Neural cell (in vitro differentiated cells): ENCODE results near the gene HIVEP1. TPM values are rescaled to one million over a fixed set of nuclear protein-coding genes. Genes with fewer than 3 reads are reported as not detected.

Source experiments
- H2AFZ ChIP-seq: fragments of 200-600, 300-800 bp; sonication (generic), shearing (Covaris generic); 2 replicates; pipeline ENCODE4 v1.6.0; 2014; ENCODE audit warnings: low read depth, mild to moderate bottlenecking, antibody characterized with exemption, low read length, moderate library complexity
- H3F3A ChIP-seq: fragments of 200-600 bp; shearing (Covaris generic); 2 replicates; pipeline ENCODE4 v1.6.1; 2016; ENCODE audit warnings: mild to moderate bottlenecking, moderate library complexity, mixed read lengths, antibody characterized with exemption, low read length; ENCODE audit not compliant: insufficient read depth, poor library complexity, severe bottlenecking
- H3K27ac ChIP-seq: fragments of 200-600, 300-800 bp; sonication (generic), shearing (Covaris generic); 2 replicates; pipeline ENCODE4 v1.5.1; 2014; ENCODE audit warnings: mild to moderate bottlenecking, low read length, moderate library complexity
- H3K27me3 ChIP-seq: fragments of 300-800, 200-600 bp; sonication (generic), shearing (Covaris generic); 2 replicates; pipeline ENCODE4 v1.6.0; 2014; ENCODE audit warnings: mild to moderate bottlenecking, low read depth, low read length, moderate library complexity; ENCODE audit not compliant: insufficient read depth
- H3K36me3 ChIP-seq: fragments of 300-800, 200-600 bp; sonication (generic), shearing (Covaris generic); 2 replicates; pipeline ENCODE4 v1.5.1; 2014; ENCODE audit warnings: mild to moderate bottlenecking, antibody characterized with exemption, low read length, moderate library complexity; ENCODE audit not compliant: insufficient read depth
- H3K4me2 ChIP-seq: fragments of 300-800, 200-600 bp; sonication (generic), shearing (Covaris generic); 2 replicates; pipeline ENCODE4 v1.6.0; 2014; ENCODE audit warnings: mild to moderate bottlenecking, low read length
- H3K4me3 ChIP-seq: fragments of 300-800, 200-600 bp; sonication (generic), shearing (Covaris generic); 2 replicates; pipeline ENCODE4 v1.5.1; 2014; ENCODE audit warnings: mild to moderate bottlenecking, low read length, moderate library complexity
- H3K79me2 ChIP-seq: fragments of 200-600 bp; shearing (Covaris generic); replicated peaks from 2 replicates; pipeline ENCODE4 v1.6.0; 2014; ENCODE audit warnings: mild to moderate bottlenecking, low read length, moderate library complexity; ENCODE audit not compliant: insufficient read depth
- H3K9ac ChIP-seq: fragments of 300-800, 200-600 bp; sonication (generic), shearing (Covaris generic); 2 replicates; pipeline ENCODE4 v1.6.1; 2016; ENCODE audit warnings: mild to moderate bottlenecking, low read length, mixed read lengths
- H3K9me2 ChIP-seq: fragments of 200-600 bp; shearing (Covaris generic); 2 replicates; pipeline ENCODE4 v1.6.1; 2016; ENCODE audit warnings: mild to moderate bottlenecking, low read length, mixed read lengths; ENCODE audit not compliant: insufficient read depth
- H3K9me3 ChIP-seq: fragments of 200-600, 300-800 bp; sonication (generic), shearing (Covaris generic); 2 replicates; pipeline ENCODE4 v1.6.1; 2016; ENCODE audit warnings: mild to moderate bottlenecking, mixed run types, low read length, moderate library complexity, mixed read lengths
- H4K20me1 ChIP-seq: fragments of 200-600 bp; shearing (Covaris generic); 2 replicates; pipeline ENCODE4 v1.6.1; 2016; ENCODE audit warnings: mild to moderate bottlenecking, mixed run types; ENCODE audit not compliant: insufficient read depth
- EP300 ChIP-seq: fragments of 450-650 bp; conservative IDR thresholded peaks from 2 replicates; pipeline ENCODE4 v1.6.1; 2014; ENCODE audit warnings: antibody characterized with exemption, mild to moderate bottlenecking, moderate library complexity; ENCODE audit not compliant: poor library complexity, severe bottlenecking
- EZH2 ChIP-seq: fragments of 200-600, 300-800 bp; shearing (Covaris generic), sonication (generic); IDR thresholded peaks from 2 replicates; pipeline ENCODE4 v1.6.1; 2014; ENCODE audit warnings: antibody characterized with exemption, low read length, borderline replicate concordance, mild to moderate bottlenecking; ENCODE audit not compliant: insufficient read depth, poor library complexity, severe bottlenecking
- MXI1 ChIP-seq: fragments of 450-650 bp; conservative IDR thresholded peaks from 2 replicates; pipeline ENCODE4 v1.6.1; 2014; ENCODE audit warnings: antibody characterized with exemption, mild to moderate bottlenecking; ENCODE audit not compliant: poor library complexity, severe bottlenecking
- POLR2AphosphoS5 ChIP-seq: IDR thresholded peaks from 2 replicates; pipeline ENCODE4 v1.6.1; 2012
- RAD21 ChIP-seq: fragments of 450-650 bp; conservative IDR thresholded peaks from 2 replicates; pipeline ENCODE4 v1.6.1; 2014; ENCODE audit warnings: antibody characterized with exemption, mild to moderate bottlenecking, moderate library complexity
- SMC3 ChIP-seq: fragments of 450-650 bp; conservative IDR thresholded peaks from 2 replicates; pipeline ENCODE4 v1.6.1; 2014; ENCODE audit warnings: antibody characterized with exemption, mild to moderate bottlenecking, moderate library complexity; ENCODE audit not compliant: poor library complexity
- TAF1 ChIP-seq: IDR thresholded peaks from 2 replicates; pipeline ENCODE4 v1.6.1; 2012; ENCODE audit warnings: low read depth
- polyA plus RNA-seq: library from polyadenylated mRNA; depleted of rRNA; stranded (reverse); fragments of >200 nt; gene quantifications from 2 replicates; pipeline ENCODE4 v1.2.3, GENCODE V29; 2014
- TF ChIP-seq, protein P1 (sequence below): IDR thresholded peaks from 2 replicates; pipeline ENCODE4 v1.6.1; 2012; ENCODE audit warnings: borderline replicate concordance
- TF ChIP-seq, protein P2 (sequence below): fragments of 450-650 bp; IDR thresholded peaks from 2 replicates; pipeline ENCODE4 v1.5.1; 2014; ENCODE audit warnings: antibody characterized with exemption, mild to moderate bottlenecking, moderate library complexity; ENCODE audit not compliant: poor library complexity, severe bottlenecking

HIVEP1 gene
- polyA plus RNA-seq, 1 donor from 2014 or later = 3.6 TPM

GRCh38 chr6:11989386-11989785, 22.7 kb upstream of the HIVEP1 start:
- H3F3A ChIP-seq = no peaks in the 10 kb centered on the region
- no peak overlapping the region for H3K4me2 ChIP-seq
- no peaks in the 10 kb centered on the region for H3K9me2 ChIP-seq
- no peak overlapping the region for H3K4me3 ChIP-seq
- no peak for TF ChIP-seq EZH2
- TF ChIP-seq, protein P1, sequence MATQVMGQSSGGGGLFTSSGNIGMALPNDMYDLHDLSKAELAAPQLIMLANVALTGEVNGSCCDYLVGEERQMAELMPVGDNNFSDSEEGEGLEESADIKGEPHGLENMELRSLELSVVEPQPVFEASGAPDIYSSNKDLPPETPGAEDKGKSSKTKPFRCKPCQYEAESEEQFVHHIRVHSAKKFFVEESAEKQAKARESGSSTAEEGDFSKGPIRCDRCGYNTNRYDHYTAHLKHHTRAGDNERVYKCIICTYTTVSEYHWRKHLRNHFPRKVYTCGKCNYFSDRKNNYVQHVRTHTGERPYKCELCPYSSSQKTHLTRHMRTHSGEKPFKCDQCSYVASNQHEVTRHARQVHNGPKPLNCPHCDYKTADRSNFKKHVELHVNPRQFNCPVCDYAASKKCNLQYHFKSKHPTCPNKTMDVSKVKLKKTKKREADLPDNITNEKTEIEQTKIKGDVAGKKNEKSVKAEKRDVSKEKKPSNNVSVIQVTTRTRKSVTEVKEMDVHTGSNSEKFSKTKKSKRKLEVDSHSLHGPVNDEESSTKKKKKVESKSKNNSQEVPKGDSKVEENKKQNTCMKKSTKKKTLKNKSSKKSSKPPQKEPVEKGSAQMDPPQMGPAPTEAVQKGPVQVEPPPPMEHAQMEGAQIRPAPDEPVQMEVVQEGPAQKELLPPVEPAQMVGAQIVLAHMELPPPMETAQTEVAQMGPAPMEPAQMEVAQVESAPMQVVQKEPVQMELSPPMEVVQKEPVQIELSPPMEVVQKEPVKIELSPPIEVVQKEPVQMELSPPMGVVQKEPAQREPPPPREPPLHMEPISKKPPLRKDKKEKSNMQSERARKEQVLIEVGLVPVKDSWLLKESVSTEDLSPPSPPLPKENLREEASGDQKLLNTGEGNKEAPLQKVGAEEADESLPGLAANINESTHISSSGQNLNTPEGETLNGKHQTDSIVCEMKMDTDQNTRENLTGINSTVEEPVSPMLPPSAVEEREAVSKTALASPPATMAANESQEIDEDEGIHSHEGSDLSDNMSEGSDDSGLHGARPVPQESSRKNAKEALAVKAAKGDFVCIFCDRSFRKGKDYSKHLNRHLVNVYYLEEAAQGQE = no peak
- no peaks in the 10 kb centered on the region for H3K79me2 ChIP-seq
- no peak overlapping the region for H3K27ac ChIP-seq
- H3K9ac ChIP-seq = no peak overlapping the region
- no peaks in the 10 kb centered on the region for H4K20me1 ChIP-seq
- H3K27me3 ChIP-seq = no peaks in the 10 kb centered on the region
- no peak overlapping the region for H2AFZ ChIP-seq
- H3K36me3 ChIP-seq = no peaks in the 10 kb centered on the region
- no peaks in the 10 kb centered on the region for H3K9me3 ChIP-seq

DNA sequence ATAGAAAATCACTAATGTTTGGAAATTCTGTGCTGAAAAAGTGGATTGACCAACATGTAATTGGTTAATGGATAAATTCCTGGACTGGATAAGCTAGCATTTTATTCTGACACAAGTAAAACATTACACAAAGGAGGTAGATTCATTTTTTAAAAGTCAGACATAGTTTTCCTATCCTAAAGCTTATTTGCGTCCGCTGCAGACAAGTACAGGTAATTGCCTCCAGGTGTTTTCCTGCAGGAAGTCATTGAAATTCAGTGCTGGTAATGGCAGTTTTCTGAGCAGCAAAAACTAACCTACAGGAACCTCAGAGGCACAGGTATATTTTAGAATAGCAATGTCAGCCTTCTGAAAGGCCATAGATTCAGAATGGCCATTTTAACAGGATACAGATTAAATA, 20.0 kb upstream of the HIVEP1 start:
- Histone ChIP-seq H3F3A (no peaks in the 10 kb centered on the region), H3K27me3 (no peaks in the 10 kb centered on the region), H3K4me2 (no peak overlapping the region), H4K20me1 (no peaks in the 10 kb centered on the region), H3K9me2 (no peaks in the 10 kb centered on the region), H3K9me3 (no peaks in the 10 kb centered on the region), H3K79me2 (no peaks in the 10 kb centered on the region), H3K4me3 (no peak overlapping the region), H3K27ac (no peak overlapping the region), H3K36me3 (no peaks in the 10 kb centered on the region), H3K9ac (no peak overlapping the region), H2AFZ (no peak overlapping the region)
- TF ChIP-seq MXI1 (no peak), SMC3 (no peak), EP300 (no peak), TAF1 (no peak), POLR2AphosphoS5 (no peak), RAD21 (no peak), EZH2 (no peak)
- TF ChIP-seq, protein P2, sequence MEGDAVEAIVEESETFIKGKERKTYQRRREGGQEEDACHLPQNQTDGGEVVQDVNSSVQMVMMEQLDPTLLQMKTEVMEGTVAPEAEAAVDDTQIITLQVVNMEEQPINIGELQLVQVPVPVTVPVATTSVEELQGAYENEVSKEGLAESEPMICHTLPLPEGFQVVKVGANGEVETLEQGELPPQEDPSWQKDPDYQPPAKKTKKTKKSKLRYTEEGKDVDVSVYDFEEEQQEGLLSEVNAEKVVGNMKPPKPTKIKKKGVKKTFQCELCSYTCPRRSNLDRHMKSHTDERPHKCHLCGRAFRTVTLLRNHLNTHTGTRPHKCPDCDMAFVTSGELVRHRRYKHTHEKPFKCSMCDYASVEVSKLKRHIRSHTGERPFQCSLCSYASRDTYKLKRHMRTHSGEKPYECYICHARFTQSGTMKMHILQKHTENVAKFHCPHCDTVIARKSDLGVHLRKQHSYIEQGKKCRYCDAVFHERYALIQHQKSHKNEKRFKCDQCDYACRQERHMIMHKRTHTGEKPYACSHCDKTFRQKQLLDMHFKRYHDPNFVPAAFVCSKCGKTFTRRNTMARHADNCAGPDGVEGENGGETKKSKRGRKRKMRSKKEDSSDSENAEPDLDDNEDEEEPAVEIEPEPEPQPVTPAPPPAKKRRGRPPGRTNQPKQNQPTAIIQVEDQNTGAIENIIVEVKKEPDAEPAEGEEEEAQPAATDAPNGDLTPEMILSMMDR = no peak
- TF ChIP-seq, protein P1 = no peak
